Parathyroid adenoma (tissue), 2 donors: Measurements from ENCODE around the gene CWF19L2.

ENCODE experiments used
- H2AFZ ChIP-seq: fragments of 300-600 bp; sonication (generic); one replicate; pipeline ENCODE4 v1.7.0; 2017; ENCODE audit warnings: antibody characterized with exemption, mild to moderate bottlenecking
- H3K27ac ChIP-seq: fragments of 300-600 bp; sonication (generic); one replicate; pipeline ENCODE4 v1.7.0; 2017
- H3K27me3 ChIP-seq: fragments of 300-600 bp; sonication (generic); one replicate; pipeline ENCODE4 v1.7.0; 2017; ENCODE audit warnings: low read length; ENCODE audit not compliant: control insufficient read depth, insufficient read depth
- H3K36me3 ChIP-seq: fragments of 300-600 bp; sonication (generic); one replicate; pipeline ENCODE4 v1.7.0; 2017; ENCODE audit warnings: low read length; ENCODE audit not compliant: control insufficient read depth, insufficient read depth
- H3K4me1 ChIP-seq: fragments of 300-600 bp; sonication (generic); one replicate; pipeline ENCODE4 v1.7.0; 2017; ENCODE audit warnings: control low read depth
- H3K4me2 ChIP-seq: fragments of 300-600 bp; sonication (generic); one replicate; pipeline ENCODE4 v1.7.0; 2017; ENCODE audit warnings: low read length
- H3K4me3 ChIP-seq: fragments of 300-600 bp; sonication (generic); one replicate; pipeline ENCODE4 v1.7.0; 2017; ENCODE audit warnings: low read depth, low read length
- H3K79me2 ChIP-seq: fragments of 300-600 bp; sonication (generic); one replicate; pipeline ENCODE4 v1.7.0; 2017; ENCODE audit warnings: control low read depth
- H3K9ac ChIP-seq: fragments of 300-600 bp; sonication (generic); one replicate; pipeline ENCODE4 v1.7.0; 2017; ENCODE audit warnings: mild to moderate bottlenecking
- H3K9me3 ChIP-seq: fragments of 300-600 bp; sonication (generic); one replicate; pipeline ENCODE4 v1.7.0; 2017; ENCODE audit warnings: low read length; ENCODE audit not compliant: control insufficient read depth
- CTCF ChIP-seq: fragments of 300-600 bp; sonication (generic); IDR thresholded peaks from one replicate; pipeline ENCODE4 v1.7.0; 2017; ENCODE audit warnings: antibody characterized with exemption, mild to moderate bottlenecking
- donor health status: primary hyperparathyroidism.

The CWF19L2 gene

GRCh38 chr11:107496011-107496410 is 38.4 kb upstream of the CWF19L2 start:
- H3K36me3 ChIP-seq = no peaks in the 10 kb centered on the region
- no peaks in the 10 kb centered on the region for H3K4me1 ChIP-seq
- no peak overlapping the region for H3K9ac ChIP-seq
- no peak for TF ChIP-seq CTCF
- no peak overlapping the region for H3K27ac ChIP-seq
- H3K9me3 ChIP-seq = no peaks in the 10 kb centered on the region
- H3K4me2 ChIP-seq = no peak overlapping the region
- no peak overlapping the region for H3K4me3 ChIP-seq
- H2AFZ ChIP-seq = no peak overlapping the region
- H3K79me2 ChIP-seq = no peaks in the 10 kb centered on the region
- no peaks in the 10 kb centered on the region for H3K27me3 ChIP-seq

- Histone ChIP-seq H3K36me3 (no peaks in the 10 kb centered on the region), H3K79me2 (no peaks in the 10 kb centered on the region), H2AFZ (no peak overlapping the region), H3K4me2 (no peak overlapping the region), H3K9me3 (no peaks in the 10 kb centered on the region), H3K4me1 (no peaks in the 10 kb centered on the region), H3K4me3 (no peak overlapping the region), H3K9ac (no peak overlapping the region), H3K27ac (no peak overlapping the region), H3K27me3 (no peaks in the 10 kb centered on the region)
- TF ChIP-seq CTCF = no peak
Observed at GRCh38 chr11:107494055-107494454, 36.4 kb upstream of the CWF19L2 start.

GRCh38 chr11:107493117-107493516 is 35.5 kb upstream of the CWF19L2 start:
- no peak overlapping the region for H3K4me3 ChIP-seq
- no peaks in the 10 kb centered on the region for H3K4me1 ChIP-seq
- H3K9ac ChIP-seq = no peak overlapping the region
- no peak for TF ChIP-seq CTCF
- no peaks in the 10 kb centered on the region for H3K36me3 ChIP-seq
- H3K27ac ChIP-seq = no peak overlapping the region
- no peaks in the 10 kb centered on the region for H3K27me3 ChIP-seq
- no peak overlapping the region for H3K4me2 ChIP-seq
- H3K9me3 ChIP-seq = no peaks in the 10 kb centered on the region
- H3K79me2 ChIP-seq = no peaks in the 10 kb centered on the region
- no peak overlapping the region for H2AFZ ChIP-seq

GRCh38 chr11:107490836-107491235 is 33.2 kb upstream of the CWF19L2 start:
- no peaks in the 10 kb centered on the region for H3K79me2 ChIP-seq
- H3K9me3 ChIP-seq = no peaks in the 10 kb centered on the region
- no peak overlapping the region for H2AFZ ChIP-seq
- TF ChIP-seq CTCF = no peak
- H3K4me3 ChIP-seq = no peak overlapping the region
- H3K9ac ChIP-seq = no peak overlapping the region
- H3K36me3 ChIP-seq = no peaks in the 10 kb centered on the region
- H3K4me1 ChIP-seq = no peaks in the 10 kb centered on the region
- H3K4me2 ChIP-seq = no peak overlapping the region
- no peak overlapping the region for H3K27ac ChIP-seq
- no peaks in the 10 kb centered on the region for H3K27me3 ChIP-seq

GRCh38 chr11:107482234-107482633 is 24.6 kb upstream of the CWF19L2 start:
- Histone ChIP-seq H3K9me3 (no peaks in the 10 kb centered on the region), H3K79me2 (no peaks in the 10 kb centered on the region), H3K27ac (no peak overlapping the region), H3K9ac (no peak overlapping the region), H2AFZ (no peak overlapping the region), H3K27me3 (no peaks in the 10 kb centered on the region), H3K36me3 (no peaks in the 10 kb centered on the region), H3K4me2 (no peak overlapping the region), H3K4me1 (no peaks in the 10 kb centered on the region), H3K4me3 (no peak overlapping the region)
- TF ChIP-seq CTCF = no peak
